Fibroblast of lung (primary cell): ENCODE measurements around the gene VPS51. TPM values are rescaled to one million over a fixed set of nuclear protein-coding genes. Genes with fewer than 3 reads are reported as not detected.

ENCODE experiments used
- DNase-seq, 2 donors: peaks; one replicate each; pipeline versions ENCODE4 v3.0.0 to v3.0.0-alpha.2; 2010; ENCODE audit warnings: low read depth in 2 of 2
- H2AFZ ChIP-seq: 2 replicates; pipeline ENCODE4 v1.5.1; 2012; ENCODE audit warnings: low read length, control low read depth, inconsistent platforms
- H3K27ac ChIP-seq: 2 replicates; pipeline ENCODE4 v1.5.1; 2011; ENCODE audit warnings: low read length, control low read depth; ENCODE audit not compliant: insufficient read depth
- H3K27me3 ChIP-seq: 2 replicates; pipeline ENCODE4 v1.5.1; 2011; ENCODE audit warnings: mild to moderate bottlenecking, low read length; ENCODE audit not compliant: control insufficient read depth, insufficient read depth
- H3K36me3 ChIP-seq: 2 replicates; pipeline ENCODE4 v1.5.1; 2011; ENCODE audit warnings: low read length; ENCODE audit not compliant: control insufficient read depth, insufficient read depth
- H3K4me1 ChIP-seq: 2 replicates; pipeline ENCODE4 v1.5.1; 2011; ENCODE audit warnings: low read length; ENCODE audit not compliant: control insufficient read depth, insufficient read depth; ENCODE audit errors: extremely low read depth
- H3K4me2 ChIP-seq: 2 replicates; pipeline ENCODE4 v1.5.1; 2011; ENCODE audit warnings: low read length, control low read depth; ENCODE audit not compliant: insufficient read depth; ENCODE audit errors: extremely low read depth
- H3K4me3 ChIP-seq, 4 experiments: fragments of 200-600 bp in 1 of 4; sonication (generic) in 1 of 4; replicated peaks in 1 of 4; 2 replicates each; pipeline ENCODE4 v1.5.1; 2011 to 2016; ENCODE audit warnings: low read length in 4 of 4, low read depth in 3 of 4, mild to moderate bottlenecking in 3 of 4, control low read depth in 2 of 4, inconsistent platforms in 1 of 4, mixed read lengths in 1 of 4; ENCODE audit not compliant: insufficient read depth in 1 of 4; ENCODE audit errors: control extremely low read depth in 1 of 4
- H3K79me2 ChIP-seq: 2 replicates; pipeline ENCODE4 v1.5.1; 2012; ENCODE audit warnings: mild to moderate bottlenecking, low read length, inconsistent platforms; ENCODE audit not compliant: control insufficient read depth, insufficient read depth
- H3K9ac ChIP-seq: 2 replicates; pipeline ENCODE4 v1.5.1; 2011; ENCODE audit warnings: mild to moderate bottlenecking, low read length, control low read depth; ENCODE audit not compliant: insufficient read depth
- H3K9me3 ChIP-seq: 2 replicates; pipeline ENCODE4 v1.5.1; 2012; ENCODE audit warnings: low read depth, low read length; ENCODE audit not compliant: control insufficient read depth, insufficient read depth
- H4K20me1 ChIP-seq: 2 replicates; pipeline ENCODE4 v1.5.1; 2011; ENCODE audit warnings: low read length; ENCODE audit not compliant: control insufficient read depth, insufficient read depth; ENCODE audit errors: extremely low read depth
- EZH2 ChIP-seq: IDR thresholded peaks from 2 replicates; pipeline ENCODE4 v1.5.1; 2012; ENCODE audit warnings: low read length, control low read depth, mild to moderate bottlenecking; ENCODE audit errors: missing control alignments
- polyA plus RNA-seq, 2 donors: library from polyadenylated mRNA; depleted of rRNA in 1 of 2; stranded (reverse) in 1 of 2; unstranded in 1 of 2; fragments of >200 nt; gene quantifications; 2 replicates each; pipeline ENCODE4 v1.2.1, GENCODE V29; 2011 to 2012; ENCODE audit warnings: missing spikeins in 1 of 2
- total RNA-seq: library from RNA; depleted of rRNA; stranded (reverse); fragments of >200 nt; gene quantifications from 2 replicates; pipeline ENCODE4 v1.2.1, GENCODE V29; 2014
- TF ChIP-seq, protein P1 (sequence below), 2 donors: IDR thresholded peaks in 1 of 2; conservative IDR thresholded peaks in 1 of 2; 1 replicate in 1 of 2; 2 replicates in 1 of 2; pipeline ENCODE4 v1.5.1; 2011 to 2012; ENCODE audit warnings: low read length in 2 of 2, control low read depth in 1 of 2, inconsistent platforms in 1 of 2, low read depth in 1 of 2, mild to moderate bottlenecking in 1 of 2

VPS51 gene
- total and polyA plus RNA-seq, 2 donors (not counting 1 experiment from before 2014, with no cell fraction given) = 22.0 to 144 TPM

DNA sequence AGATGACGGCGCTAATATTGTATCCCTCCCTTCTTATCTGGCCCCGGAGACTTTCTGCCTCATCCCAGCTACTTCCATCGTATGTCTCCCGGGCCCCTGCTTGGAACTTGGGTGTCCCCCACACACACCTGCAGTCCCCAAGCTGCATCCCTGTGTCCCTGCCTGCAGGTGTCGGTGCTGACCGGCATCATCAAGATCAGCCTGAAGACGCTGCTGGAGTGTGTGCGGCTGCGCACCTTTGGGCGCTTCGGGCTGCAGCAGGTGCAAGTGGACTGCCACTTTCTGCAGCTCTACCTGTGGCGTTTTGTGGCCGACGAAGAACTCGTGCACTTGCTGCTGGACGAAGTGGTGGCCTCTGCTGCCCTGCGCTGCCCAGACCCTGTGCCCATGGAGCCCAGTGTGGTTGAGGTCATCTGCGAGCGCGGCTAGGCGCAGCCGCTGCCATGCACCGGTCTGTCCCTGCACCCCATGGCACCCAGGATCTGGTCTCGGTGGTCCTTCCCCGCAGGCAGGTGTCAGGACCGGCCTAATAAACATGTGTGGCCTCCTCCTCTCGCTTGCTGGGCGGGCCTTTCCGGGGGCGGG lies 15.2 kb downstream of the VPS51 start:
- no peaks in the 10 kb centered on the region for H4K20me1 ChIP-seq
- no peaks in the 10 kb centered on the region for H3K9me3 ChIP-seq
- H3K4me2 ChIP-seq = no peak overlapping the region
- peaks cover 17% of the 10 kb centered on the region for H3K4me1 ChIP-seq
- H3K27ac ChIP-seq = no peak overlapping the region
- peaks cover 8% of the 10 kb centered on the region for H3K79me2 ChIP-seq
- no peak overlapping the region for H2AFZ ChIP-seq
- H3K36me3 ChIP-seq = peaks cover 13% of the 10 kb centered on the region
- TF ChIP-seq, protein P1, sequence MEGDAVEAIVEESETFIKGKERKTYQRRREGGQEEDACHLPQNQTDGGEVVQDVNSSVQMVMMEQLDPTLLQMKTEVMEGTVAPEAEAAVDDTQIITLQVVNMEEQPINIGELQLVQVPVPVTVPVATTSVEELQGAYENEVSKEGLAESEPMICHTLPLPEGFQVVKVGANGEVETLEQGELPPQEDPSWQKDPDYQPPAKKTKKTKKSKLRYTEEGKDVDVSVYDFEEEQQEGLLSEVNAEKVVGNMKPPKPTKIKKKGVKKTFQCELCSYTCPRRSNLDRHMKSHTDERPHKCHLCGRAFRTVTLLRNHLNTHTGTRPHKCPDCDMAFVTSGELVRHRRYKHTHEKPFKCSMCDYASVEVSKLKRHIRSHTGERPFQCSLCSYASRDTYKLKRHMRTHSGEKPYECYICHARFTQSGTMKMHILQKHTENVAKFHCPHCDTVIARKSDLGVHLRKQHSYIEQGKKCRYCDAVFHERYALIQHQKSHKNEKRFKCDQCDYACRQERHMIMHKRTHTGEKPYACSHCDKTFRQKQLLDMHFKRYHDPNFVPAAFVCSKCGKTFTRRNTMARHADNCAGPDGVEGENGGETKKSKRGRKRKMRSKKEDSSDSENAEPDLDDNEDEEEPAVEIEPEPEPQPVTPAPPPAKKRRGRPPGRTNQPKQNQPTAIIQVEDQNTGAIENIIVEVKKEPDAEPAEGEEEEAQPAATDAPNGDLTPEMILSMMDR (conservative IDR thresholded peaks at IDR 0.05 in 1 of 2, IDR thresholded peaks at IDR 0.05 in 1 of 2; ENCODE audit: low read depth in 1 of 2, low read length in 2 of 2) = no peak
- TF ChIP-seq EZH2 = no peak
- H3K27me3 ChIP-seq = no peaks in the 10 kb centered on the region
- H3K4me3 ChIP-seq = no peak overlapping the region
- no peak for DNase-seq
- H3K9ac ChIP-seq = no peak overlapping the region

DNA sequence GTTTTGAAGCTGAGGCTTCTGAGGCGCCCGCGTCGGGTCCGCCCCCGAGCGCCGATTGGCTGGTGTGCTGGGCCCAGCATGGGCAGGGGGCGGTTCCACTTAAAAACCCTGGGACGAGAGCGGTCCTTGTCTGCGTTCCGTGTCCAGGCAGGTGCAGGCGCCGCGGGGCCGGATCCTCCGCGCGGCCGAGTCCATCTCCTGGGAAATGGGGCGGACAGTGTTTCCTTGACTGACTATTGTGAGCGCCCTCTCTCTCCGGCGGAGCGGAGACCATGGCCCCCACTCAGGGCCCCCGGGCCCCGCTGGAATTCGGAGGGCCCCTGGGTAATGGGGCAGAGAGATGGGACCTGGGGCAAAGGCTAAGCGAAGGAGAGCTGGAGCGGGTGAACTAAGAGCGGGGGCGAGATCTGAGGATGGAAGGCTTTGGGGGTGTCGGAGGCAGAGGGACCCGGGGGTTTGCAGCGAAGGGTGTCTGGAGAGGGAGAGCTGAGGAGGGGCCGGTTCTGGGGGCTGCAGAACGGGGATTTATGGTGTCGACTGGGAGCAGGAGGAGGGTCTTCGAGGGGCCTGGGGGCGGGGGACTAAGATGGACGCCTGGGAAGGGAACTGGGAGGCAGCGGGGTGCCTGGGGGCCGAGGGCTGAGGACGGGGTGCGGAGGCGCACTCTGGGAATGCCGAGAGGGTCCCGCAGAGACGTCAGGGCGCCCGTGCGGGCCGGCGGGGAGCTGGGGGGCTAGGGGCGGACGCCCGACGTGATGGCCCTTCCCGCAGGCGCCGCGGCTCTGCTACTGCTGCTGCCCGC lies 15.9 kb downstream of the VPS51 start, which contains the start of gene TM7SF2:
Gene TM7SF2 (plus strand): TSS at position 129 of the 802 bp plus-strand sequence. CDS start 144 bp downstream, at position 273.
- peak within 1 kb of the TSS; percentile 55 to 68 (median 63) for H3K4me3 ChIP-seq
- no peaks in the 10 kb centered on the region for H3K9me3 ChIP-seq
- TF ChIP-seq EZH2 = no peak
- TF ChIP-seq, protein P1 (conservative IDR thresholded peaks at IDR 0.05 in 1 of 2, IDR thresholded peaks at IDR 0.05 in 1 of 2; ENCODE audit: low read depth in 1 of 2, low read length in 2 of 2) = no peak
- DNase-seq = peak; percentile 88 to 90
- H3K27me3 ChIP-seq = no peaks in the 10 kb centered on the region
- peak within 1 kb of the TSS; percentile 51 for H3K9ac ChIP-seq
- peak within 1 kb of the TSS; percentile 37 for H2AFZ ChIP-seq
- peaks cover 19% of the 10 kb centered on the region for H3K4me1 ChIP-seq
- H4K20me1 ChIP-seq = no peaks in the 10 kb centered on the region
- H3K79me2 ChIP-seq = peaks cover 13% of the 10 kb centered on the region
- no peak within 1 kb of the TSS for H3K27ac ChIP-seq
- peaks cover 13% of the 10 kb centered on the region for H3K36me3 ChIP-seq
- peak within 1 kb of the TSS; percentile 96 for H3K4me2 ChIP-seq

DNA sequence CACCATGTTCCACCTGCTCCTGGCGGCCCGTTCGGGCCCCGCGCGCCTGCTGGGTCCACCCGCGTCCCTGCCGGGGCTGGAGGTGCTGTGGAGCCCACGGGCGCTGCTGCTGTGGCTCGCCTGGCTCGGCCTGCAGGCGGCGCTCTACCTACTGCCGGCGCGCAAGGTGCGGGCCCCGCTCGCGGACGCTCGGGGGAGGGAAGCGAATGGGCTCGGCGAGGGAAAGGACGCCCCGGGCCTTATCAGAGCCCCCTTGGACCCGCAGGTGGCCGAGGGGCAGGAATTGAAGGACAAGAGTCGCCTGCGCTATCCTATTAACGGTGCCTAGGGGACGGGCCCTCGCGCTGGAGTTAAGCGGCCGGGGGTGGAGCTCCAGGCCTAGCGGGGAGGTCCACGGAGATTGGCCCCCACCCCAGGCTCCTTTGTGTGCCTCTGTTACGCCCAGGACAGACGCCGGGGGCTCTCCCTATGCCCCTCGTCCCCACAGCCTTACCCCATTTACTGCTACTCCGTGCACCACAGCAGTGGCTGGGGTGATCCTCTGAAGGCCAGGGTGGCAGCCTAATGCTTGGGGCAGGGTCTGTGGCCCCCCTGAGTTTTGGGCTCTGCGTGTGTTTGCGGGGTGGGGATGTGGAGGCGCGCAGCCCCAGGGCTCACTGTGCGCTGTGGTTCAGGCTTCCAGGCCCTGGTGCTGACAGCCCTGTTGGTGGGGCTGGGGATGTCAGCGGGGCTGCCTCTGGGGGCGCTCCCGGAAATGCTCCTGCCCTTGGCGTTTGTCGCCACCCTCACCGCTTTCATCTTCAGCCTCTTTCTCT lies 16.7 kb downstream of the VPS51 start:
- H3K27ac ChIP-seq = peak overlapping the region; percentile 10
- H4K20me1 ChIP-seq = no peaks in the 10 kb centered on the region
- peak overlapping the region; percentile 55 to 68 (median 62) for H3K4me3 ChIP-seq
- TF ChIP-seq, protein P1 (conservative IDR thresholded peaks at IDR 0.05 in 1 of 2, IDR thresholded peaks at IDR 0.05 in 1 of 2; ENCODE audit: low read depth in 1 of 2, low read length in 2 of 2) = peak; percentile 56 to 69
- no peak for TF ChIP-seq EZH2
- H3K9ac ChIP-seq = peak overlapping the region; percentile 51
- H3K79me2 ChIP-seq = peaks cover 13% of the 10 kb centered on the region
- H3K4me2 ChIP-seq = peak overlapping the region; percentile 96
- H2AFZ ChIP-seq = peak overlapping the region; percentile 37
- H3K36me3 ChIP-seq = peaks cover 13% of the 10 kb centered on the region
- no peaks in the 10 kb centered on the region for H3K9me3 ChIP-seq
- no peaks in the 10 kb centered on the region for H3K27me3 ChIP-seq
- peaks cover 19% of the 10 kb centered on the region for H3K4me1 ChIP-seq
- DNase-seq = peak; percentile 20 to 44
